Hepatocyte (in vitro differentiated cells): ENCODE measurements around the gene DPT.

Source experiments
- CTCF ChIP-seq: fragments of 200-600 bp; sonication (generic); IDR thresholded peaks from 2 replicates; pipeline ENCODE4 v1.5.1; 2016; ENCODE audit warnings: antibody characterized with exemption, mild to moderate bottlenecking; ENCODE audit not compliant: poor library complexity
- EZH2 ChIP-seq: fragments of 200-600 bp; sonication (generic); IDR thresholded peaks from 2 replicates; pipeline ENCODE4 v1.6.1; 2016; ENCODE audit warnings: antibody characterized with exemption, mild to moderate bottlenecking, borderline replicate concordance
- EZH2phosphoT487 ChIP-seq: fragments of 200-600 bp; sonication (generic); IDR thresholded peaks from one replicate; pipeline ENCODE4 v1.6.1; 2018; ENCODE audit warnings: antibody characterized with exemption, mild to moderate bottlenecking, low read depth, moderate library complexity; ENCODE audit not compliant: unreplicated experiment, severe bottlenecking

- TF ChIP-seq CTCF, result no peak
- no peak for TF ChIP-seq EZH2
- TF ChIP-seq EZH2phosphoT487, result no peak
These were observed 8.2 kb downstream of the DPT start for GRCh38 chr1:168720839-168721238.
